ENCODE results near the gene TMCO4. TPM values are rescaled to one million over a fixed set of nuclear protein-coding genes. Genes with fewer than 3 reads are reported as not detected.
A peak's percentile ranks its signal among the peaks of the same experiment; 100 is the strongest.

The TMCO4 gene
- polyA plus RNA-seq, 1 experiment = 22.0 TPM

DNA sequence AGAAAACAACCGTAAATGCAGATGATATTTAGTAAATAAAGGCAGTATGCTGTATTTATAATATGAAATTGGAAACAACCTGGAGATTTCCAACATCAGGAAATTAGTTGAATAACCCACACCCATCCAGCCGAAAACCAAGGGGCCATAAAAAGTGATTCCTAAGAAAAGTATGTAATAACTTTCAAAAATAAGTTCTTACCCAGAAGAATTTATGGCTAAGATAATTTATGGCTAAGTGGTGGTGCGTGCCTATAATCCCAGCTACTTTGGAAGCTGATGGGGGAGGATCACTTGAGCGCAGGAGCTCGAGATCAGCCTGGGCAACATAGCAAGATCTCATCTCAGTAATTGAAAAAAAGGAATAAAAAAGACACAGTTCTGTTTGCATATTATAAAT is 43.2 kb downstream of the TMCO4 start:
- Histone ChIP-seq H3K27me3 (ENCODE audit: control insufficient read depth, insufficient read depth, low read length) (no peaks in the 10 kb centered on the region), H3K36me3 (ENCODE audit: control insufficient read depth, insufficient read depth, low read length) (no peaks in the 10 kb centered on the region), H3K4me3 (ENCODE audit: low read depth, low read length) (no peak overlapping the region)
- TF ChIP-seq, protein P1, sequence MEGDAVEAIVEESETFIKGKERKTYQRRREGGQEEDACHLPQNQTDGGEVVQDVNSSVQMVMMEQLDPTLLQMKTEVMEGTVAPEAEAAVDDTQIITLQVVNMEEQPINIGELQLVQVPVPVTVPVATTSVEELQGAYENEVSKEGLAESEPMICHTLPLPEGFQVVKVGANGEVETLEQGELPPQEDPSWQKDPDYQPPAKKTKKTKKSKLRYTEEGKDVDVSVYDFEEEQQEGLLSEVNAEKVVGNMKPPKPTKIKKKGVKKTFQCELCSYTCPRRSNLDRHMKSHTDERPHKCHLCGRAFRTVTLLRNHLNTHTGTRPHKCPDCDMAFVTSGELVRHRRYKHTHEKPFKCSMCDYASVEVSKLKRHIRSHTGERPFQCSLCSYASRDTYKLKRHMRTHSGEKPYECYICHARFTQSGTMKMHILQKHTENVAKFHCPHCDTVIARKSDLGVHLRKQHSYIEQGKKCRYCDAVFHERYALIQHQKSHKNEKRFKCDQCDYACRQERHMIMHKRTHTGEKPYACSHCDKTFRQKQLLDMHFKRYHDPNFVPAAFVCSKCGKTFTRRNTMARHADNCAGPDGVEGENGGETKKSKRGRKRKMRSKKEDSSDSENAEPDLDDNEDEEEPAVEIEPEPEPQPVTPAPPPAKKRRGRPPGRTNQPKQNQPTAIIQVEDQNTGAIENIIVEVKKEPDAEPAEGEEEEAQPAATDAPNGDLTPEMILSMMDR (IDR thresholded peaks at IDR 0.05; ENCODE audit: insufficient read depth, low read depth, low read length) = no peak
- ChIA-PET CTCF (no interaction called here), POLR2A (no interaction called here)
- DNase-seq (ENCODE audit: low read depth) = peak; percentile 76

DNA sequence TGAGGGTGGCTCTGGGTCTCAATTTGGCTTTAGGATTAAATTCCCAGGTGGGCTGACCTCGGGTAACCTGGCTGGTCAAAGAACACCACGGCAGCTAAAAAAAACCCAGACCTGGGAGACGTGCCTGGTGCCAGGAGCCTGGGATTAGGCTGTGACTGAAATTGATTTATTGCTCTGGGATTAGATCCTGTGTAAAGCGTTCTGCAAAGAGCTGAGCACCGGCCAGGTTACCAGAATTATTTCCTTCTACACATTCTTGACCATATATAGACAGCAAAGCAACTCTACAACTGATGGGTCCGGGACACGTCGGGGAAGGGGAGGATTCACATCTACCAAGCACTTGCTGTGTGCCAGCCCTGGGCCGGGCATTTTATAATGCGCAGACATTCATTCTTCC is 45.2 kb downstream of the TMCO4 start:
- TF ChIP-seq, protein P1 (IDR thresholded peaks at IDR 0.05; ENCODE audit: insufficient read depth, low read depth, low read length) = no peak
- ChIA-PET POLR2A (no interaction called here), CTCF (interaction anchor here (1.2 to 1.7 kb wide), 2 partner anchors 29 to 39 kb away, joined by 3 to 5 read pairs; no protein-coding TSS in a partner anchor)
- Histone ChIP-seq H3K27me3 (ENCODE audit: control insufficient read depth, insufficient read depth, low read length) (no peaks in the 10 kb centered on the region), H3K4me3 (ENCODE audit: low read depth, low read length) (no peak overlapping the region), H3K36me3 (ENCODE audit: control insufficient read depth, insufficient read depth, low read length) (no peaks in the 10 kb centered on the region)
- DNase-seq (ENCODE audit: low read depth) = no peak

DNA sequence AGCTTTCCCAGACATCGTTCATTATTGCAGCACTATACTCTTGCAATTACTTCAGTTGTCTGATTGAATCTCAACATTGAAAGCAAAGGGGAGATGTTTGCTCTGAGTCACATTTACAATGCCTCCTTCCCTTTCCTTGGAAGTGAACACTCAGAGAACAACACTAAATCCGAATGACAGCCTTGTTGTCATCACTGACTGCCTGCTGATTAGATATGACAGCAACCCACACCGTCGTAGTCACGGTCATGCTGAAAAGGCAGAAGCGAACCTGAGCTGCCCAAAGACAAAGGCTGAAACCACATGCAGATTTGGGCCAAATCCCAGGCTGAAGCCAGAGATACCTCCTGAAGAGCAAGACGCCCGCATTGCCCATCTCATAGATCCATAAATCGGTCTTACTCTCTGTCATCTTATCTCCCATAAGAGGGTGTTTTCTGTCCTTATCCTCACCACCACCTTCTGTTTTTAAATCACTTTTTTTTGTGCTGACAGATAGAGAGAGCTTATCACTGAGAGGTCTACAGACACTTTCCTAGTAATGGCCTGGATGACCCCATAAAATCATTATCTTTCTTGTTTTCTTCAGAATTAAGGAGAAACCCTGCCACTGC is 47.5 kb downstream of the TMCO4 start:
- Histone ChIP-seq H3K4me3 (ENCODE audit: low read depth, low read length) (no peak overlapping the region), H3K36me3 (ENCODE audit: control insufficient read depth, insufficient read depth, low read length) (no peaks in the 10 kb centered on the region), H3K27me3 (ENCODE audit: control insufficient read depth, insufficient read depth, low read length) (no peaks in the 10 kb centered on the region)
- no peak for DNase-seq (ENCODE audit: low read depth)
- TF ChIP-seq, protein P1 (IDR thresholded peaks at IDR 0.05; ENCODE audit: insufficient read depth, low read depth, low read length) = no peak
- ChIA-PET POLR2A (interaction anchor here (0.7 kb wide), 1 partner anchor 8 kb away, joined by 6 read pairs; no protein-coding TSS in a partner anchor), CTCF (interaction anchor here (2.9 kb wide), 1 partner anchor 10 kb away, joined by 9 read pairs; no protein-coding TSS in a partner anchor)

DNA sequence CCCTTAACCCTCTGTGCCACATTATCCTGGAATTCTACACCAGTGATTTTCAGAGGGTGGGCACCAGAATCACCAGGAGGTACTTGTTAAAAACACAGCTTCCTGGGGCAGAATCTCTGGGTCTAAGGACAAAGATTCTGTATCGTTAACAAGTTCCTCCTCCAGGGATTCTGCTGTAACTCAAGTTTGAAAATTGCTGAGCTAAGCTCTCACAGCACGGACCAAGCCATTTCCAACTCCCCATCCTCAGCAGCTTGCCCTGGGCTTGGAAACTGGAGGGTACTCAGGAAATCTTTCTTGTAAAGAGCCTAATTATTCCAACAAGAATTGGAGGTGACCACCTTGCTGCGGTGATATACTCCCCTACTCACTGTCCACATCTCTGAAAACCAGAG is 48.8 kb downstream of the TMCO4 start:
- TF ChIP-seq, protein P1 (IDR thresholded peaks at IDR 0.05; ENCODE audit: insufficient read depth, low read depth, low read length) = no peak
- ChIA-PET CTCF (interaction anchor here (0.9 to 2.9 kb wide), 2 partner anchors 11 to 13 kb away, joined by 3 to 9 read pairs; no protein-coding TSS in a partner anchor), POLR2A (no interaction called here)
- no peak for DNase-seq (ENCODE audit: low read depth)
- no peaks in the 10 kb centered on the region for H3K36me3 ChIP-seq (ENCODE audit: control insufficient read depth, insufficient read depth, low read length)
- H3K27me3 ChIP-seq (ENCODE audit: control insufficient read depth, insufficient read depth, low read length) = no peaks in the 10 kb centered on the region
- H3K4me3 ChIP-seq (ENCODE audit: low read depth, low read length) = no peak overlapping the region

DNA sequence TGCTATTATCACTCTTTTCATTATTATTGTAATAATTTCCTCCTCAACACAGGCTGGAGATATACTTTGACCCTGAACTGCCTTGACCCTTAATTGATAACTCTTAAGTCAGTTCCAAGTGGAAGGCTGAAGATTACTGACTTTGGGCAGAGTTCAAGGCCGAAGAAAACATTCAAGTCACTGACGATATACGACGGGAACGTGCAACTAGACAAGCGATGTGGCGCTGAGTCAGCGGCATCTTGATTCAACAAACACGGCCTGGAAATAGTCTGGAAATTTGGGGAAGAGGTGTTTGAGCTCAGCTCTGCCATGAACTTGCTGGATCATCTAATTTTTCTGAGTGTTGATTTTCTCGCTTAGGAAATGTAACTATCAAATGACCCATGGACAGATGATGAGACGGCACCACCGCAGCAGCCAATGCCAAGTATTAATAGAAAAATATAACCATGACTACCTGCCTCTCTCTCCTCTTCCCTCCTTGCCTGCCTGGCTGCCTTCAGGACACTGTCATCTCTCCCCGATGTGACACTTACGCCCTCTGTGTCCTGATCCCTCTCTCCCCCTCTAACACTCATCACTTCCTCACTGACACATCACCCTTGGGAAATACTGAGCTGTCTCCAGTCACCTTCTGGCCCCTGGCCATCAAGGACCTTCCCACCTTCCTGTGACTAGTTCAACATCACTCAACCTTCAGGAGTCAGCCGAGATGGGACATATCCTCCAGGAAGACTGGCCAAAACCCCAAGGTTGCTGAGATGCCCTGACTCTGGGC is 49.4 kb downstream of the TMCO4 start:
- Histone ChIP-seq H3K36me3 (ENCODE audit: control insufficient read depth, insufficient read depth, low read length) (peaks cover 3% of the 10 kb centered on the region), H3K27me3 (ENCODE audit: control insufficient read depth, insufficient read depth, low read length) (no peaks in the 10 kb centered on the region), H3K4me3 (ENCODE audit: low read depth, low read length) (no peak overlapping the region)
- TF ChIP-seq, protein P1 (IDR thresholded peaks at IDR 0.05; ENCODE audit: insufficient read depth, low read depth, low read length) = no peak
- DNase-seq (ENCODE audit: low read depth) = no peak
- ChIA-PET CTCF (interaction anchor here (0.9 to 2.9 kb wide), 2 partner anchors 12 kb away, joined by 3 to 9 read pairs; no protein-coding TSS in a partner anchor), POLR2A (interaction anchor here (0.6 kb wide), 1 partner anchor 11 kb away, joined by 3 read pairs; no protein-coding TSS in a partner anchor)
